A673 (cell line): Measurements from ENCODE around the gene ETNK2. TPM values are rescaled to one million over a fixed set of nuclear protein-coding genes. Genes with fewer than 3 reads are reported as not detected.

Source experiments
- Bru-seq: library from RNA; stranded (reverse); fragments of 400-500 nt; gene quantifications from one replicate; lab custom pipeline; 2021; lab: Mats Ljungman, UMichigan
- BruChase-seq, 2 experiments: library from RNA; stranded (reverse); fragments of 400-500 nt; gene quantifications; one replicate each; lab custom pipeline; 2021; lab: Mats Ljungman, UMichigan
- BruUV-seq: library from RNA; stranded (reverse); fragments of 400-500 nt; replicated peaks from 2 replicates; lab custom pipeline; 2021; lab: Mats Ljungman, UMichigan
- CTCF ChIA-PET: fragments of 300-600 bp; sonication (Branson Sonifier 250); formaldehyde crosslinking; loops from one replicate; lab custom pipeline; 2022; ENCODE audit warnings: antibody characterized with exemption; lab: Charles Lee
- POLR2A ChIA-PET: fragments of 300-600 bp; sonication (Branson Sonifier 250); formaldehyde crosslinking; loops from one replicate; lab custom pipeline; 2022; ENCODE audit warnings: antibody characterized with exemption; ENCODE audit not compliant: low non-redundant PET; lab: Charles Lee
- DNase-seq: peaks from one replicate; pipeline ENCODE4 v3.0.0-alpha.2; 2015; ENCODE audit warnings: low spot score
- H3K27ac ChIP-seq: fragments of 200-600 bp; sonication (generic); 2 replicates; pipeline ENCODE4 v1.5.1; 2016; ENCODE audit warnings: mixed run types, low read depth, mild to moderate bottlenecking, mixed read lengths, antibody characterized with exemption, low read length; ENCODE audit not compliant: poor library complexity, severe bottlenecking
- H3K27me3 ChIP-seq: fragments of 200-600 bp; sonication (generic); replicated peaks from 2 replicates; pipeline ENCODE4 v1.6.1; 2017; ENCODE audit warnings: mixed run types, low read depth, mild to moderate bottlenecking, mixed read lengths, antibody characterized with exemption, low read length; ENCODE audit not compliant: insufficient read depth, poor library complexity
- H3K36me3 ChIP-seq: fragments of 200-600 bp; sonication (generic); 2 replicates; pipeline ENCODE4 v1.6.1; 2016; ENCODE audit warnings: mixed run types, mild to moderate bottlenecking, mixed read lengths, antibody characterized with exemption, low read length; ENCODE audit not compliant: insufficient read depth, poor library complexity, severe bottlenecking
- H3K4me1 ChIP-seq: fragments of 200-600 bp; sonication (generic); 2 replicates; pipeline ENCODE4 v1.6.1; 2017; ENCODE audit warnings: mixed run types, mild to moderate bottlenecking, mixed read lengths, antibody characterized with exemption, low read length; ENCODE audit not compliant: insufficient read depth, poor library complexity, severe bottlenecking
- H3K4me3 ChIP-seq: fragments of 200-600 bp; sonication (generic); 2 replicates; pipeline ENCODE4 v1.5.1; 2016; ENCODE audit warnings: low read depth, mixed run types, mild to moderate bottlenecking, mixed read lengths, low read length; ENCODE audit not compliant: poor library complexity, severe bottlenecking
- H3K9me3 ChIP-seq: fragments of 200-600 bp; sonication (generic); 2 replicates; pipeline ENCODE4 v1.6.1; 2016; ENCODE audit warnings: mixed run types, low read depth, mild to moderate bottlenecking, mixed read lengths, antibody characterized with exemption, low read length; ENCODE audit not compliant: poor library complexity, severe bottlenecking
- EZH2 ChIP-seq: fragments of 200-600 bp; sonication (generic); IDR thresholded peaks from 2 replicates; pipeline ENCODE4 v1.6.1; 2017; ENCODE audit warnings: borderline replicate concordance, low read depth, mild to moderate bottlenecking, mixed read lengths, antibody characterized with exemption, low read length; ENCODE audit not compliant: poor library complexity, severe bottlenecking
- intact Hi-C: fragments of 100-400 bp; cut with micrococcal nuclease; formaldehyde crosslinking; loops from one replicate; pipeline ENCODE4 v1.10.0; 2022; ENCODE audit not compliant: unreplicated experiment
- long read RNA-seq: library from polyadenylated mRNA; stranded (forward); transcript quantifications from one replicate; pipeline ENCODE4 v2.0.0, GENCODE V29; 2022
- total RNA-seq: library from RNA; stranded (reverse); gene quantifications from 2 replicates; pipeline ENCODE4 v1.2.3, GENCODE V29; 2021
- TF ChIP-seq, protein P1 (sequence below): fragments of 300-800, 200-600 bp; sonication (generic); conservative IDR thresholded peaks from 2 replicates; pipeline ENCODE4 v1.5.1; 2017; ENCODE audit warnings: low read depth, mild to moderate bottlenecking, antibody characterized with exemption, low read length, moderate library complexity, mixed read lengths

The ETNK2 gene, protein sequence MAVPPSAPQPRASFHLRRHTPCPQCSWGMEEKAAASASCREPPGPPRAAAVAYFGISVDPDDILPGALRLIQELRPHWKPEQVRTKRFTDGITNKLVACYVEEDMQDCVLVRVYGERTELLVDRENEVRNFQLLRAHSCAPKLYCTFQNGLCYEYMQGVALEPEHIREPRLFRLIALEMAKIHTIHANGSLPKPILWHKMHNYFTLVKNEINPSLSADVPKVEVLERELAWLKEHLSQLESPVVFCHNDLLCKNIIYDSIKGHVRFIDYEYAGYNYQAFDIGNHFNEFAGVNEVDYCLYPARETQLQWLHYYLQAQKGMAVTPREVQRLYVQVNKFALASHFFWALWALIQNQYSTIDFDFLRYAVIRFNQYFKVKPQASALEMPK
- total RNA-seq (7.3 and 8.3 TPM in 2 replicates), Bru-seq, nascent RNA (percentile 35 among the genes with signal in this experiment), BruChase-seq, experiment 1, labeled RNA remaining after a 2-hour chase (percentile 29 among the genes with signal in this experiment), BruChase-seq, experiment 2, labeled RNA remaining after a 6-hour chase (percentile 35 among the genes with signal in this experiment)
- long read RNA-seq, transcript ETNK2-203 (8 exons, 2,434 nt), result major isoform, 15 of 20 reads
- long read RNA-seq, partial matches to known transcripts, result 0 of 20 reads
- long read RNA-seq, other reads (novel, unspliced or antisense), result 3 of 20 reads

DNA sequence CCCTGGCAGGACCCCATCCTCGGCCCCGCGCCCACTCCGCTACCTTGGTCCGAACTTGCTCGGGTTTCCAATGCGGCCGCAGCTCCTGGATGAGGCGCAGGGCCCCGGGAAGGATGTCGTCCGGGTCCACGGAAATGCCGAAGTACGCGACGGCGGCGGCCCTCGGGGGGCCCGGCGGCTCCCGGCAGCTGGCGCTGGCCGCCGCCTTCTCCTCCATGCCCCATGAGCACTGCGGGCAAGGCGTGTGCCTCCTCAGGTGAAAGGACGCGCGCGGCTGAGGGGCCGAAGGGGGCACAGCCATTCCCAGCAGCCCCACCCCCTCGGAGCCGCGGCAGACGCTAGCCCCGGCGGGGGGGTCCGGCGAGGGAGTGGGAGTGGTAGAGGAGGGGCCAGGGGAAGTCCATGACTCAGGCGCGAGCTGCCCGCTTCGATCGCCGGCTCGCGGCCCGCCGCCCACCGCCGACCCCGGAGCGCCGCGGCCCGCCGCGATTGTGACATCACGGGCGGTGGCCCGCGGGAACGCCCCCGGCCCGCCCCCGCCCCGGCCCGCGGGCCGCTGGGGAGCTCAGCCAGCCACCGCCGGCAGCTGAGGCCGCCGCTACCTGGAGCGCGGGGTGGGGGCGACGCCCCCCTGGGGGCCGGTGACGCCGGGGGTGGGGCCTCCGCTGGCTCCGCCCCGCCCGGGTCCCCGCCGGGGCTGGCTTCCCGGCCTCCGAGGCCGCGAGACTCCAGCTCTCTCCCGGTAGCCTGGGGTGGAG is at the start of gene ETNK2:
Gene ETNK2 (minus strand): TSS at position 493 of the 758 bp plus-strand sequence. CDS start 192 bp downstream, at position 301.
- peaks cover 6% of the 10 kb centered on the region for H3K4me1 ChIP-seq
- intact Hi-C loops, result no loop called here
- ChIA-PET POLR2A (interaction anchor here (0.5 kb wide), 1 partner anchor 286 kb away, joined by 3 read pairs; no protein-coding TSS in a partner anchor), CTCF (interaction anchor here (0.8 kb wide), 1 partner anchor 24 kb away, joined by 3 read pairs; no protein-coding TSS in a partner anchor)
- BruUV-seq, result no TSS peak
- H3K4me3 ChIP-seq, result peak within 1 kb of the TSS; percentile 65
- no peak for TF ChIP-seq EZH2
- TF ChIP-seq, protein P1, sequence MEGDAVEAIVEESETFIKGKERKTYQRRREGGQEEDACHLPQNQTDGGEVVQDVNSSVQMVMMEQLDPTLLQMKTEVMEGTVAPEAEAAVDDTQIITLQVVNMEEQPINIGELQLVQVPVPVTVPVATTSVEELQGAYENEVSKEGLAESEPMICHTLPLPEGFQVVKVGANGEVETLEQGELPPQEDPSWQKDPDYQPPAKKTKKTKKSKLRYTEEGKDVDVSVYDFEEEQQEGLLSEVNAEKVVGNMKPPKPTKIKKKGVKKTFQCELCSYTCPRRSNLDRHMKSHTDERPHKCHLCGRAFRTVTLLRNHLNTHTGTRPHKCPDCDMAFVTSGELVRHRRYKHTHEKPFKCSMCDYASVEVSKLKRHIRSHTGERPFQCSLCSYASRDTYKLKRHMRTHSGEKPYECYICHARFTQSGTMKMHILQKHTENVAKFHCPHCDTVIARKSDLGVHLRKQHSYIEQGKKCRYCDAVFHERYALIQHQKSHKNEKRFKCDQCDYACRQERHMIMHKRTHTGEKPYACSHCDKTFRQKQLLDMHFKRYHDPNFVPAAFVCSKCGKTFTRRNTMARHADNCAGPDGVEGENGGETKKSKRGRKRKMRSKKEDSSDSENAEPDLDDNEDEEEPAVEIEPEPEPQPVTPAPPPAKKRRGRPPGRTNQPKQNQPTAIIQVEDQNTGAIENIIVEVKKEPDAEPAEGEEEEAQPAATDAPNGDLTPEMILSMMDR, result no peak
- no peaks in the 10 kb centered on the region for H3K27me3 ChIP-seq
- peak within 1 kb of the TSS; percentile 70 for H3K27ac ChIP-seq
- H3K36me3 ChIP-seq, result no peaks in the 10 kb centered on the region
- no peaks in the 10 kb centered on the region for H3K9me3 ChIP-seq
- DNase-seq, result peak; percentile 50

DNA sequence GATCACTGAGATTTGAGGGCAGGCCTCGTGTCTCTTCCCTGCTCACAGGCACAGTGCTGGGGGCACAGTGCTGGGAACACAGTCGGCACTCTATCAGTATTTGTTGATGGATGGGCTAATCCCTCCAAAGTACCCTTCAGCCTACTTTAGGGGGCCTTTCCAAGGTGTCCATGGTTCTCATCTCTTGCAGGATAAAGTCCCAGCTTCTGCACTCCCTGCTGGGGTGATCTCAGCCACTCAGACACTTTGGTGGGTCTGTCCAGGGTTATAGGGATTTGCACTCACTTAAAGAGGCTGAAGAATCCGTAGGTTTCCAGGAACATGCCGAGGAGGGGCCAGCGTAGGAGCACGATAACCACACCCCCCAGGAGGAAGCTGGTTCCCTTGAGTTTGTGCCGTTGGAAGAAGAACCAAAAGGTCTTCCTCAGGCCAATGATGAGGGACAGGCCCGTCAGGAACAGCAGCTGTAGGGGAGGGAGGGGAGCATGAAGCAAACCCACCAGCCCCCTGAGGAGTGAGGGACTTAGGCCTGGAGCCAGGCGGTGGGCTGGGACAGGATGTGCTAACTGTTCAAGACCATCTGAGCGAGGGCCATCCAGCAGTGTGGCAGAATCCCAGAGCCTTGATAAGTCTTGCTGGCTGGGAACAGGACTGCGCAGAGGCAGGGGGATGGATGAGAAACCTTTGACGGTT is 49.6 kb upstream of the ETNK2 start:
- no peaks in the 10 kb centered on the region for H3K9me3 ChIP-seq
- no peaks in the 10 kb centered on the region for H3K36me3 ChIP-seq
- ChIA-PET CTCF (no interaction called here), POLR2A (no interaction called here)
- no peak overlapping the region for H3K27ac ChIP-seq
- H3K4me3 ChIP-seq, result no peak overlapping the region
- no peaks in the 10 kb centered on the region for H3K4me1 ChIP-seq
- BruUV-seq, result no TSS peak
- intact Hi-C loops, result no loop called here
- TF ChIP-seq EZH2, result no peak
- TF ChIP-seq, protein P1, result no peak
- peaks cover 16% of the 10 kb centered on the region for H3K27me3 ChIP-seq
- DNase-seq, result no peak

DNA sequence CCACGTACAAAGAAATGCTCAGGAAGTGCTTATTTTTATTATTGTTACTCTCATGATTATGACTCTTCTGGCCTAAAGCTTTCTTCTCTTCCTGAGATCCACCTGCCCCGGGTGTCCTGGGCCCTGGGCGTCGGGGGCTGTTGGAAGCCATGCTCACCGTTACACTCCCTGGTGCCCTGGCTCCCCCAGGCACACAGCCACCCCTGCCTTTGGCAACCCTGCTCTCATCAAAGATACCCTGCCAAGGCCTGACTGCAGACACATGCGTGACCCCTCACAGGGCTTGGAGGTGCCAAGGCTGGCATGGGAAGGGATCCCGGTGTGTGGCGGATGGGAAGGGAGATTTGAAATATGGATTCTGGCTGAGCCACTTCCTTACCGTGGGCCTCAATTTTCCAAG is 47.7 kb upstream of the ETNK2 start:
- Histone ChIP-seq H3K9me3 (no peaks in the 10 kb centered on the region), H3K4me3 (no peak overlapping the region), H3K36me3 (no peaks in the 10 kb centered on the region), H3K4me1 (no peaks in the 10 kb centered on the region), H3K27me3 (peaks cover 6% of the 10 kb centered on the region), H3K27ac (no peak overlapping the region)
- intact Hi-C loops, result no loop called here
- CTCF ChIA-PET, result no interaction called here
- TF ChIP-seq, protein P1, result no peak
- TF ChIP-seq EZH2, result no peak
- POLR2A ChIA-PET, result no interaction called here
- DNase-seq, result no peak
- no TSS peak for BruUV-seq
